Stimulated activated CD4-positive, alpha-beta T cell treated with anti-CD3 and anti-CD28 coated beads, Interleukin-1b, Interleukin-23, amount 100 ng/mL, for 48 hours (primary cell): ENCODE measurements around the gene ZNF581.

Source experiments
- DNase-seq: peaks from one replicate; pipeline ENCODE4 v3.0.0-alpha.2; 2020

ZNF581 gene

DNA sequence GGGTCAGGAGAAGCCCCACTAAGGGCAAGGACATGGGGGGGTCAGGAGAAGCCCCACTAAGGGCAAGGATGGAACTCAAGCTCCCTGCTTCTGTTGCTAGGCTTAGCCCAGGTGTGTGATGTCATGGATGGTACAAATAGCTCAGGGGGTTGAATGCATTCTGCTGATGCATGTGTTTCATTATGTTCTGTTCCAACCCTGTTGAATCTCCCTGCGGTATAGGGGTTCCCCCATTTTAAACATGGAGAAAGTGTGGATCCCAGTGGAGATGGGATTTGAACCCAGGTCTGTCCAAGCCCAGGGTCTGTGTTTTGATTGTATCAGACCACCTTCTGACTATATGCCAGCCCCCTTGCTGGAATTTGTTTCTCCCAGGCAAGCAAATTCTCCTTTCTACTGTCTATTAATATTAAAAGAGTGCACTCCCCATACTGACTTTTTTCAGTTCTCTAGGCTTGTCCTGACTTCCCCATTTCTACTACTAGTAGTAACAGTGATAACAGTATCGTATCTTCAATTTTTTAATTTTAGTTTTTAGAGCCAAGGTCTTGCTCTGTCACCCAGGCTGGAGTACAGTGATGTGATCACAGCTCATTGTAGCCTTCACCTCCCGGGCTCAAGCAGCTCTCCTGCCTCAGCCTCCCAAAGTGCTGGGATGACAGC lies 31.3 kb upstream of the ZNF581 start:
- no peak for DNase-seq

DNA sequence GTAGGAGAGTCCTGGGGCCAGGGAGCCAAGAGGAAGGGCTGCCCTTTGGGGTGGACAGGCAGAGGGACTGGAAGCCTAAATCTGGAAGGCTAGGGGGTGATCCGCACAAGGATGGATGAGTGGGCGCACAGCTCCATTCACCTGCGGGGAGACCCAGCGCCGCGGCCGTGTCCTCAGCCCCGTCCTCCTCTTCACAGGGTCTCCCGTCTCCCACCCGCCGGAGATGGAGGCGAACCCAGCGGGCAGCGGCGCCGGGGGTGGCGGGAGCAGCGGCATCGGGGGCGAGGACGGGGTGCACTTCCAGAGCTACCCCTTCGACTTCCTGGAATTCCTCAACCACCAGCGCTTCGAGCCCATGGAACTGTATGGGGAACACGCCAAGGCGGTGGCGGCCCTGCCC lies 30.1 kb upstream of the ZNF581 start:
- no peak for DNase-seq

DNA sequence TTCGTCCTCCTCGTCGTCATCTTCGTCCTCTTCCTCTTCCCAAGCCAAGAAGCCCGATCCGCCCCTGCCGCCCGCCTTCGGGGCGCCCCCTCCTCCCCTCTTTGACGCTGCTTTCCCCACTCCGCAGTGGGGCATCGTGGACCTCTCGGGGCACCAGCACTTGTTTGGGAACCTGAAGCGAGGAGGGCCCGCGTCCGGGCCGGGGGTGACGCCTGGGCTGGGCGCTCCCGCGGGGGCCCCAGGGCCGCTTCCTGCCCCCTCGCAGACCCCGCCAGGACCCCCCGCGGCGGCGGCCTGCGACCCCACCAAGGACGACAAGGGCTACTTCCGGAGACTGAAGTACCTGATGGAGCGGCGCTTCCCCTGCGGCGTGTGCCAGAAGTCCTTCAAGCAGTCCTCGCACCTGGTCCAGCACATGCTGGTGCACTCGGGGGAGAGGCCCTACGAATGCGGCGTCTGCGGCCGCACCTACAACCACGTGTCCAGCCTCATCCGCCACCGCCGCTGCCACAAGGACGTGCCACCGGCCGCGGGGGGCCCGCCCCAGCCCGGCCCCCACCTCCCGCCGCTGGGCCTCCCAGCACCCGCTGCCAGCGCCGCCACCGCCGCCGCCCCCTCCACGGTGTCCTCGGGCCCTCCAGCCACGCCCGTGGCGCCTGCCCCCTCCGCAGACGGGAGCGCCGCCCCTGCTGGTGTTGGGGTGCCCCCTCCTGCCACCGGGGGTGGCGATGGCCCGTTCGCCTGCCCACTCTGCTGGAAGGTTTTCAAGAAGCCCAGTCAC lies 29.3 kb upstream of the ZNF581 start:
- DNase-seq = no peak

DNA sequence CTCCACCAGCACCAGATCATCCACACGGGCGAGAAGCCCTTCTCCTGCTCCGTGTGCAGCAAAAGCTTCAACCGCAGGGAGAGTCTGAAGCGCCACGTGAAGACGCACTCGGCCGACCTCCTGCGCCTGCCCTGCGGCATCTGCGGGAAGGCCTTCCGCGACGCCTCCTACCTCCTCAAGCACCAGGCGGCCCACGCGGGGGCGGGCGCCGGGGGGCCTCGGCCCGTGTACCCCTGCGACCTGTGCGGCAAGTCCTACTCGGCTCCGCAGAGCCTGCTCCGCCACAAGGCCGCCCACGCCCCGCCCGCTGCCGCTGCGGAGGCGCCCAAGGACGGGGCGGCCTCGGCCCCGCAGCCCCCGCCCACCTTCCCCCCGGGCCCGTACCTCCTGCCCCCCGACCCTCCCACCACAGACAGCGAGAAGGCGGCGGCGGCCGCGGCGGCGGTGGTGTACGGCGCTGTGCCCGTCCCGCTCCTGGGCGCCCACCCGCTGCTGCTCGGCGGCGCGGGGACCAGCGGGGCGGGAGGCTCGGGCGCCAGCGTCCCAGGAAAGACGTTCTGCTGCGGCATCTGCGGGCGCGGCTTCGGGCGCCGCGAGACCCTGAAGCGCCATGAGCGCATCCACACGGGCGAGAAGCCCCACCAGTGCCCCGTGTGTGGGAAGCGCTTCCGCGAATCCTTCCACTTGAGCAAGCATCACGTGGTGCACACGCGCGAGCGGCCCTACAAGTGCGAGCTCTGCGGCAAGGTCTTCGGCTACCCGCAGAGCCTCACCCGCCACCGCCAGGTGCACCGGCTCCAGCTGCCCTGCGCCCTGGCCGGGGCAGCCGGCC lies 28.5 kb upstream of the ZNF581 start:
- DNase-seq = no peak

DNA sequence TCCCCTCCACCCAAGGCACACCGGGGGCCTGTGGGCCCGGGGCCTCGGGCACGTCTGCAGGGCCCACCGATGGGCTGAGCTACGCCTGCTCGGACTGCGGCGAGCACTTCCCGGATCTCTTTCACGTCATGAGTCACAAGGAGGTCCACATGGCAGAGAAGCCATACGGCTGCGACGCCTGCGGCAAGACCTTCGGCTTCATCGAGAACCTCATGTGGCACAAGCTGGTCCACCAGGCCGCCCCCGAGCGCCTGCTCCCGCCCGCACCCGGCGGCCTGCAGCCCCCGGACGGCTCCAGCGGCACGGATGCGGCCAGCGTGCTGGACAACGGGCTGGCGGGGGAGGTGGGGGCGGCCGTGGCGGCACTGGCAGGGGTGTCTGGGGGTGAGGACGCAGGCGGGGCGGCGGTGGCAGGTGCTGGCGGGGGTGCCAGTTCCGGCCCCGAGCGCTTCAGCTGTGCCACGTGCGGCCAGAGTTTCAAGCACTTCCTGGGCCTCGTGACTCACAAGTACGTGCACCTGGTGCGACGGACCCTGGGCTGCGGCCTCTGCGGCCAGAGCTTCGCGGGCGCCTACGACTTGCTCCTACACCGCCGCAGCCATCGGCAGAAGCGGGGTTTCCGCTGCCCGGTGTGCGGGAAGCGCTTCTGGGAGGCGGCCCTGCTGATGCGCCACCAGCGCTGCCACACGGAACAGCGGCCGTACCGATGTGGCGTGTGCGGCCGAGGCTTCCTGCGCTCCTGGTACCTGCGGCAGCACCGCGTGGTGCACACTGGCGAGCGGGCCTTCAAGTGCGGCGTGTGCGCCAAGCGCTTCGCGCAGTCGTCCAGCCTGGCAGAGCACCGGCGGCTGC lies 27.7 kb upstream of the ZNF581 start:
- no peak for DNase-seq

DNA sequence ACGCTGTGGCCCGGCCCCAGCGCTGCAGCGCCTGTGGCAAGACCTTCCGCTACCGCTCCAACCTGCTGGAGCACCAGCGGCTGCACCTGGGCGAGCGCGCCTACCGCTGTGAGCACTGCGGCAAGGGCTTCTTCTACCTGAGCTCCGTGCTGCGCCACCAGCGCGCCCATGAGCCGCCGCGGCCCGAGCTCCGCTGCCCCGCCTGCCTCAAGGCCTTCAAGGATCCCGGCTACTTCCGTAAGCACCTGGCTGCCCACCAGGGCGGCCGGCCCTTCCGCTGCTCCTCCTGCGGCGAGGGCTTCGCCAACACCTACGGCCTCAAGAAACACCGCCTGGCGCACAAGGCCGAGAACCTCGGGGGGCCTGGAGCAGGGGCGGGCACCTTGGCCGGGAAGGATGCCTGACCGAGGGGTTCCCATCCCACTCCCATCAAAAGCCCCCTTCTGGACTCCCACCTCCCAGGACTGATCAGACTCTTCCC lies 27.0 kb upstream of the ZNF581 start:
- no peak for DNase-seq

DNA sequence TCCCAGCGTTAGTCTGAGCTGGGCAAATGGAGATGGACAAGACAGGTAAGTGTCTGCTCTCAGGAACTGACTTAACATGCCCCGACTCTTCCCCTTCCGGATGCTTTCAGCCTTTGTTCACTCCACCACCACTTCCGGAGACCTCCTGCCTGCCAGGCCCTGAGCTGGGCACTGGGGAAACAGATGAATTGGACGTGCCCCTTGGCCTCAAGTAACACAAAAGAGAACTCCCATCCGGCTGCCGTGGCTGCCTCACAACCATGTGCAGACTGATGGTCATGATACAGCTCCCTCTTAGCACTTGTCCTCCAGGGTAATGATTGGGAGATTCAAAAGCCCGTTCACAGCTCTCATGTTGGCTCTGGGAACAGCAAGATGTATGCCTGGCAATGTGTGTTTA lies 26.0 kb upstream of the ZNF581 start:
- no peak for DNase-seq

DNA sequence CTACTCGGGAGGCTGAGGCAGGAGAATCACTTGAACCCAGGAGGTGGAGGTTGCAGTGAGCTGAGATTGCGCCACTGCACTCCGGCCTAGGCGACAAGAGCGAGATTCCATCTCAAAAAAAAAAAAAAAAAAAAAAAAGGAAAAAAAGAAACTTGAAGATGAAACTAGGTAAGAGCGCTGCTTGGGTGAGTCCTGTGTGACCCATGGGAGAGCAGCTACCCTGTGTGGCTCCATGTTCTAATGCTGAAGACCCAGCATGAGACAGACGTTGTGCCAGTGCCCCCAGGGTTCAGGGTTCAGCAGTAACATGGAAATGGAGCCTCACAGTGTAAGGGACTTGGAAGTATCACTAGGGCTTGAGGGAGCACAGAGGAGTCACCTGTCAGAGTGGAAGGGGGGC lies 25.0 kb upstream of the ZNF581 start:
- no peak for DNase-seq

DNA sequence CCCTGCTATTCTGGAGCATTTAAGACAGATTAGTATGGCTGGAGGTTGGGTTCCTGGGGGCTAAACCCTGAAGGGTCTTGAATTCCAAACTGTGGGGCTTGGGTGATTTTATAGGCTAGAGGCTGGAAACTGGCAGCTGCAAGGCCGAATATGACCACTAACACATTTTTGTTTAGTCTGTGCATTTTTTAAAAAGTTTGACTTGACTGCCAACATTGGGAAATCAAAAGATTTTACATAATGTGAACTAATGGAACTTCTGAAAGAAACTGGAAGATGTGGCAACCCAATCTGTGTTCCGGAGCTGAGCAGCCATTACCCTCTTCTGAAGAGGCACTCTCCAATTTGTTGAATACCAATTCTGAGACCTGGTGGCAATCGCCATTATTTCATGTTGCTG lies 24.2 kb upstream of the ZNF581 start:
- no peak for DNase-seq

DNA sequence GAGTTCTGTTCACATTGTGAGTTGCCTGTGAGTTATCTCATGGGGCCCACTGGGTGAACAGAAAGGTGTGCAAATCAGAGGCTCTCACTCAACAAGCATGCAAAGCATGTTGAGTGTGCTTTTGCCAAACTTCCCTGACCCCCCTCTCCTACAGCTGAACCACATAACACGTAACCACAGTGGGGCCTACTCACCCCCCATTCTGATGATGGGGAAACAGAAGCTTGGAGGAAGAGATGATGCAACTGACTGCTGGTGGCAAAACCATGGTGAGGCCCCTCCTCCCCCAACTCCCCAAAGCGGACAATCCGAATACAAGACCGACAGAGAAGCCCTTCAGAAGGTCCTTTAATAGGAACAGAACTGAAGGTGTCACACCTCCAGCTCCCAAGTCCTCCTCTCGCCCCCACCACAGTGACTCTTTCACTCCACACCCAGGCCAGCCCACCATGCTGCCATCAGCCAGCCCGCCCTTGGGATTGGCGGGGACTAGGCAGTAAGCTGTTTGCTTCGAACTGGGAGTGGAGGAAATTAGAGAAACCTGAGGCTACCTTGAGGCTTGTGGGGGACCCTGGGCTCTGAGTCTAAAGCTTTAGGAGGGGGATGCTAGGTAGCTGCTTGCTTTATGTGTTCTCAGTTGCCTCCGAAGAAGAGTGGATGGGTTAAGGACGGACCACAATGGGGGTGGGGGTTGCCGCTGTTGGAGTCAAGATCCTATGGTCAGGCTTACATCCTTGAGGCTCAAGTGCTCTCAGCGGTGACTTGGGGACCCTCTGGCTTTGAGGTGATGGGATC lies 22.8 kb upstream of the ZNF581 start:
- DNase-seq = peak; percentile 44

DNA sequence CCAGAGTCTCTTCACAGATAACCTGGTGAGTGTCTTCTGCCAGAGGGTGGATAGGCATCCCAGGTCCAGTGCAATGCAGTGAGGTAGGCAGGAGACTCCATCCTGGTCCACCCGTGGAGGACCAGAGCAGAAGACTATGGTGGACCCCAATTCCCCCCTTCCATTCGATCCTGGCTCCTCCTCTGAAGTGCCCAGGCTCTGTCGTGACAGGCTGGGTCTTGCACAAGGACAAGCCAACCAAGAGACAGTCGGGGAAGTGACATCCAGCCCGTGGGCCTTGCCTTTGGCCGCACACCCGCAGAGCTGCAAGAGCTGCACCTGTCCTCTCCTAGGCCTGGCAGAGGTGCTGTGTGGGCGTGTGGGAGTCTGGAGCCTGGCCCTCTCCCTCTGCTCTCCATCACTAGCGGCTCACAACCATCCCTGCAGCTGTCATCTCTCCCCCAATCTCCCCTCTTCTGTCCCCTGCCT lies 22.2 kb upstream of the ZNF581 start:
- no peak for DNase-seq

DNA sequence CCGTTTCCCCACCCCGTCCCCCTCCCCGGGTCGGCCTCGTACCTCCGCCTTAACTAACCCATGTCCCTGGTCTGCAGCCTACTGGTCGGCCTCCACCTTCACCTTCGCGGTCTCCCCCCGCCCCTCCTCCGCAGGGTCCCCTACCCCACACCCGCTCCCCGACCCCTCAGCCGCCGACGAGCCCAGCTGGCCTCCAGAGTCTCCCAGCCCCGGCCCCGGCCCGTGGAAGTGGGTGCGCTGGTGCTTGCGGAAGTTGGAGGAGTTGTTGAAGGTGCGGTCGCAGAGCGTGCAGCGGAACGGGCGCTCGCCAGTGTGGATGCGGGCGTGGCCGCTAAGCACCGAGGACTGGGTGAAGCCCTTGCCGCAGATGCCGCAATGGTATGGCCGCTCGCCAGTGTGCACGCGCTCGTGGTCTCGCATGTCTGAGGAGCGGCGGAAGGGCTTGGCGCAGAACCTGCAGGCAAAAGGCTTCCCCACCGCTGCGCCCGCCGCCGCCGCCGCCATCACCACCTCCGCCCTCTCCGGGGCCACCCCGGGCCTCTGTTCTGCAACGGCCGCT lies 21.7 kb upstream of the ZNF581 start:
- DNase-seq = no peak

DNA sequence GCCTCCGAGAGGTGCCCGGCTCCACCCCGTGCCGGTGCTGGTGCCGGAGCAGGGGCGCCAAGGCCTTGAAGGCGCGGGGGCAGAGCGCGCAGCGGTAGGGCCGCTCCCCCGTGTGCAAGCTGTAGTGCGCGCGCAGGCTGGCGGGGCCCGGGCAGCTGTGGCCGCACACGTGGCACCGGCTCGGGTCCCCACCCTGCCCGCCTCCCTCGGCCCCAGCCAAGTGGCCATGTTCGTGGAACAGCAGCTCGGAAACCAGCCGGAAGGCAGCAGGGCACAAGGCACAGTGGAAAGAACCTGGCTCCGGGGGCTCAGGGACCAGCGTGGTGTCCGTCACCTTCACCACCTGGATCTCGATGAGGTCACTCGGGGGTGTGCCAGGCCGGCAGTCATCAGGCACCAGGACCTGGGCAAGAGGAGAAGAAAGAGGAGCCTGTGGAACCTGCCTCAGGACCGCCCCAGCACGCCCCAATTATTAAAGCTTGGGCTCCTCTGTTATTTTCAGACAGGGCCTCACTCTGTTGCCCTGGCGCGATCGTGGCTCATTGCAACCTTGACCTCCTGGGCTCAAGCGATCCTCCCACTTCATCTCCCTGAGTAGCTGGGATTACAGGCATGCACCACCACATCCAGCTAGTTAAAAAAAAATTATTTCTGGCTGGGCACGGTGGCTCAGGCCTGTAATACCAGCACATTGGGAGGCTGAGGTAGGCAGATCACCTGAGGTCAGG lies 21.0 kb upstream of the ZNF581 start:
- DNase-seq = no peak

DNA sequence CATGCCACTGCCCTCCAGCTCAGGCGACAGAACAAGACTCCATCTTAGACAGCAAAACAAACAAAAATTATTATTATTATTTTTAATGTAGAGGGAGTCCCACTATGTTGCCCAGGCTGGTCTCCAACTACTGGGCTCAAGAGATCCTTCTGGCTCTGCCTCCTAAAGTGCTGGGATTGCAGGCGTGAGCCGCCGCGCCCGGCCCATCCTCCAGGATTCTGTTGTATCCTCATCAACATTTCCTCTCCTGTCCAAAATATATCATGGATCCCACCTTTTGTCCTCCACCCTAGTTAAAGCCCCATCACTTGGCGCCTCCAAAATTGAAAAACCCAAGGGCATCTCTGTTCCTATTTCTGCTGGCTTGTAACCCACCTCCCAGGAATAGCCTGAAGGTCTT lies 20.3 kb upstream of the ZNF581 start:
- no peak for DNase-seq

DNA sequence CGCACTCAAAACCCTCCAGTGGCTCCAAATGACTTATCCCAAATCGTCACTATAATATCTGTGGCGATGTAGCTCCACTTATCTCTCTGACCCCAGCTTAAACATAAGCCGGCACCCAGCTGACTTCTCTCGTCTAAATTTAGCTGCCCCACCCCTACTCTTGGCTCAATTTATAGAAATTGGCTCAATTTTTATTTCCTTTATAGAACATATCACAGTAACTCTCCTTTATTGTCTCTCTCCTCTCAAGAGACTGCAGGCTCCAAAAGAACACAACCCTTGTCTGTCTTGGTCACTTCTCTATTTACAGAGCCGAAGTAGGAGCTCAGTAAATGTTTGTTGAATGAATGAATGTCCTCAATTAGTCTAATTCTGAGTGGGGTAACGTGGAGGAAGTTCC lies 19.9 kb upstream of the ZNF581 start:
- no peak for DNase-seq

DNA sequence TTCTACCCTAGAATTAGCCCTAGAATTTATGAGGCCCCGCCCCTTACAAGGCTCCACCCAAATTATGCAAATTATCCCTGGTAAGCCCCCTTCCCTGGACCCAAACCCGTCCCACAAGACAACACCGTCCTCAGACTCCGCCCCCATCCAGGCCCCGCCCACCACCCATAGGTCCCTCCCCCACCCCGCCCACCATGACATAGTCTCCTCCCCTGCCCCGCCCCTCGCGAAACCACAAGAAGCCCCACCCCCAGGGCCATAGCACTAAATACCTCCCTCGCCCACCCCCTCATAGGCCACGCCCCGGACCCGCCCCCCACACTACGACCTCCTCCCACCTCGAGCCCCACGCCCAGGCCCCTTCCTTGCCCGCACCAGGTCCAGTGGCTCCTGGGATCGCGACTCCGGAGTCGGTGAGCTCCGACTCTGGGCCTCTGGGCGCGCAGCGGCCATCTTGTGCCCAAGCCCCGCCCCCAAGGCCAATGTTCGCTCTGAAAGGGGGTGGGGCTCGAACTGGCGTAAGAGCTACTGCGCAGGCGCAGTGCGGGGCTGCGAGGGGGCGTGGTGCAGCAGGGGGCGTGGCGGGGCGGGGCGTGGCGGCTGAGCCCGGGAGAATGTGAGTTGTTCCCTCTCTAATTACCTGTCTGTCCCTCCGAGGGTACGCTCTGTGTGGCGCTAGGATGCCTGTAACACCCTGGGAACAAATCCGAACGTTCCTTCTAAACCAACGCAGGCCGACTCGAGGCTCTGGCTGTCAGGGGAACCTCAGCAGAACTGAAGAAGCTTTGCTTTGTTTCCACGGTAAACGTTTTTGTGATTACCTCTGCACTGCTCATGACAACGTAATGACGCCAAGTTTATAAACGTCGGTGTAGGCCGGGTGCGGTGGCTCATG lies 19.1 kb upstream of the ZNF581 start, which contains the start of gene ZNF784:
ZNF784 (minus strand) TSS at position 458 of the 895 bp plus-strand sequence; CDS start at position 453, 5 bp downstream.
- DNase-seq = peak; percentile 93

DNA sequence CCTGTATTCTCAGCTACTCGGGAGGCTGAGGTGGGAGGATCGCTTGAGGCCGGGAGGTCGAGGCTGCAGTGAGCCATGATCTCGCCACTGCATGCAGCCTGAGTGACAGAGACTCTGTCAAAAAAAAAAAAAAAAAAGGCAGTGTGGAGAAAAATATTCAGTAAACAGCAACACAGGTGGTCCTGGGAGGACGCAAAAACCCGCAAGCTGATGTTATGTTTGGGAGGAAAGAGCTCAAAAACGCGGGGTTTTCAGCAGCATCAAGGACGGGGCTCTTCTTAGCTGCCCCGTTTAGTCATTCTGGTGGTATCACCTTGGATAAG lies 18.5 kb upstream of the ZNF581 start:
- DNase-seq = no peak

DNA sequence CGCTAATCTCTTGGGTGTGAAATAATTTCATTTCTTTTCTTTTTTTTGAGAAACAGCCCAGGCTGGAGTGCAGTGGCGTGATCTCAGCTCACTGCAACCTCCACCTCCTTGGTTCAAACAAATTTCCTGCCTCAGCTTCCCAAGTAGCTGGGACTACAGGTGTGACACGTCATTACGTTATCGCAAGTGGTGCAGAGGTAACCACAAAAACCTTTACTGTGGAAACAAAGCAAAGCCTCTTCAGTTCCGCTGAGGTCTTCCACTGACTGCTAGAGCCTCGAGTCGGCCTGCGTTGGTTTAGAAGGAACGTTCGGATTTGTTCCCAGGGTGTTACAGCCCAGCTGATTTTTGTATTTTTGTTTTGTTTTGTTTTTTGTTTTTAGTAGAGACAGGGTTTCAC lies 17.1 kb upstream of the ZNF581 start:
- peak; percentile 52 for DNase-seq

DNA sequence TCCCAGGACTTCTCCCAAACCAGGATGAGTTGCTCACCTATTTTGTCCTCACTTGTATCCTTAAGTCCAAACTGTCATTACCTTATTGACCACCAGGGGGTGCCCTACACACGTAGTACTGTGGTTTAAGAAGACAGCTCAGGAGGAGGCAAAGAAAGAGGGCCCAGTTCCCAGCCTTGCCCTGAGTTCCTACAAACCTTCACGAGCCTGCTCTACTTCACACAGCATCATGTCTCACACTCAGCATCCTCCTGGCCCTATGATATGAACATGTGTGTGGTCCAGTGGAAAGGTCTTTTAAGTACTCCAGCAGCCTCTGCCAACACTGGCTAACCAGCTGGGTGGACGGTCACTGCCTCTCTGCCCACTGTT lies 11.0 kb upstream of the ZNF581 start:
- DNase-seq = peak; percentile 88

DNA sequence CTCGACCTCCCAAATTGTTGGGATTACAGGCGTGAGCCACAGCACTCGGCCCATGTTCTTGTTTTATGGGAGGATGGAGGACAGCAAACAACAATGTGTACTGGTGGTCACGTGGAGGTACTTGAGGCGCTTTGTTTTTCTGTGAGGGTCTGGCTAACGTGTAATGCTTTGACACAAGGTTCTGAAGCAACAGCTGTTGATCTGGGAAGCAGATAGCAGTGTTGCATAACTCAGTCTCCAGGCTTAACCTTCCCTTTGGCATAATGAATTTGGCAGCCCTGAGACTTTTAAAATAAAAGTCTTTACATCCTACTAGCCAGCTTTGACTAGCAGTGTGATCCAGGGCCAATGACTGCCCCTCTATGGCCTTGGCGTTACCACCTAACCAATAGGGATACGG lies 9.6 kb upstream of the ZNF581 start:
- DNase-seq = no peak
